GM19193 (cell line): ENCODE results near the gene NTN5.
A peak's percentile ranks its signal among the peaks of the same experiment; 100 is the strongest.

Experiments
- POLR2A ChIP-seq: IDR thresholded peaks from 4 replicates; pipeline ENCODE4 v1.6.1; 2011; ENCODE audit not compliant: insufficient read depth, insufficient read length; ENCODE audit errors: extremely low read depth

NTN5 gene

GRCh38 chr19:48672994-48673393 is at the start of gene NTN5:
Gene NTN5 (minus strand): TSS chr19:48673017. CDS start chr19:48670986, 2,031 bp downstream.
- no peak for TF ChIP-seq POLR2A

- TF ChIP-seq POLR2A = no peak
Measured at GRCh38 chr19:48722196-48722708, 49.4 kb upstream of the NTN5 start.

GRCh38 chr19:48720613-48721296 is 47.9 kb upstream of the NTN5 start:
- peak; percentile 49 for TF ChIP-seq POLR2A

- no peak for TF ChIP-seq POLR2A
Measured at GRCh38 chr19:48720251-48720612, 47.4 kb upstream of the NTN5 start.

GRCh38 chr19:48719263-48720171 is 46.7 kb upstream of the NTN5 start, which contains the start of gene MAMSTR:
Gene MAMSTR (minus strand): TSS chr19:48719725. CDS start chr19:48719031, 694 bp downstream.
- no peak for TF ChIP-seq POLR2A

- TF ChIP-seq POLR2A = no peak
Measured at GRCh38 chr19:48718711-48719231, 46.0 kb upstream of the NTN5 start.

DNA sequence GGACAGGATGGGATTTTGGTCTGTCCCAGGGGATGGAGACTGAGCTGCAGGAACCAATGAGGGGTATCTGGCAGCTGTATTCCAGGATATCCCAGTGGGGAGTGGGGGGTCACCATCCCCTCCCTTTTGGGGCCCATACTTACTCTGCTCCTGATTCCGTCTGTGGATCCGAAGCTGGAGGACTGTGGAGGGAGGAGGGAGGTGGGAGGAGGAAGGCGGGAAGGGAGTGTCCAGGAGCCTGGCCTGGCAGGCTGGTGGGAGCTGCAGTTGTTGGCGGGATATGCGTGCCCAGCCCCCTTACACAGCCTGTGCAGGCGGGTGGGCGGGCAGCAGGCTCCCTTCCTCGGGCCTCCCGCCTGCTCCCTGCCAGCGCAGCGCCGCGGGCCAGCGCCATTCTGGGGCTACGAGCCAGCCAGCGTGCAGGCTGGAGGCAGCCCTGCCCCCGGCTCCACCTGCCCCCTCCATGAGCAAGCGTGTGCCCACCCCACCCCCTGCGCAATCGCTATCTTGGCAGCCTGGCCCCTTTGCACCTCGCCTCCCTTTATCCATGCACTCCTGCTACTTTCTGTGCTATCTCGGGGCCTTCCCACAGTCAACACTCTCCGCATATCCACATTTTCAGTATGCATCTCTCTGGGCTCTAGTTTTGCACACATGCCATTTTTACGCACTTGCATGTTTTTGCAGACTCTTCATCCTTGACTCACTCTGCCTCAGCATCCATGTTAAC is 43.9 kb upstream of the NTN5 start:
- TF ChIP-seq POLR2A = no peak

DNA sequence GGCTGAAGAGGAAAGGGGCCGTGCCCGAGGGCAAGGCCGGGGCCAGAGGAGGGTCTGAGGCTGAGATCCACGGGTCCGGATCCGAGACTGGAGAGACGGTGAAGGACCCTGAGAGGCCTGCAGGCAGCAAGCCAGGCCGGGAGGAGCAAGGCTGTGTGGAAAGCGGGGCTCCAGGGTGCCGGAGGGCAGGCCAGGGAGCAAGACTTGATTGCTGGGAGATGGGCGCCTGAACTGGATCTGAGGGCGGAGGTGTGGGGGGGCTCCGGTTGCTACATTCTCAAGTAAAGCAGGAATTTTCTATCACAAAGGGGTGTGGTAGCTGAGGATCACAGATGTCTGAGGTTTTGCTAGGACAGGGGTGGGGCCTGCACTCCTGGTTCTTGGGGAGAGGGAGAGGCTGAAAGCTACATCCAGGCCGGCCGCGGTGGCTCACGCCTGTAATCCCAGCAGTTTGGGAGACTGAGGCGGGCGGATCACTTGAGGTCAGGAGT is 42.9 kb upstream of the NTN5 start:
- TF ChIP-seq POLR2A = no peak

GRCh38 chr19:48714759-48715675 is 42.2 kb upstream of the NTN5 start:
- TF ChIP-seq POLR2A = no peak

DNA sequence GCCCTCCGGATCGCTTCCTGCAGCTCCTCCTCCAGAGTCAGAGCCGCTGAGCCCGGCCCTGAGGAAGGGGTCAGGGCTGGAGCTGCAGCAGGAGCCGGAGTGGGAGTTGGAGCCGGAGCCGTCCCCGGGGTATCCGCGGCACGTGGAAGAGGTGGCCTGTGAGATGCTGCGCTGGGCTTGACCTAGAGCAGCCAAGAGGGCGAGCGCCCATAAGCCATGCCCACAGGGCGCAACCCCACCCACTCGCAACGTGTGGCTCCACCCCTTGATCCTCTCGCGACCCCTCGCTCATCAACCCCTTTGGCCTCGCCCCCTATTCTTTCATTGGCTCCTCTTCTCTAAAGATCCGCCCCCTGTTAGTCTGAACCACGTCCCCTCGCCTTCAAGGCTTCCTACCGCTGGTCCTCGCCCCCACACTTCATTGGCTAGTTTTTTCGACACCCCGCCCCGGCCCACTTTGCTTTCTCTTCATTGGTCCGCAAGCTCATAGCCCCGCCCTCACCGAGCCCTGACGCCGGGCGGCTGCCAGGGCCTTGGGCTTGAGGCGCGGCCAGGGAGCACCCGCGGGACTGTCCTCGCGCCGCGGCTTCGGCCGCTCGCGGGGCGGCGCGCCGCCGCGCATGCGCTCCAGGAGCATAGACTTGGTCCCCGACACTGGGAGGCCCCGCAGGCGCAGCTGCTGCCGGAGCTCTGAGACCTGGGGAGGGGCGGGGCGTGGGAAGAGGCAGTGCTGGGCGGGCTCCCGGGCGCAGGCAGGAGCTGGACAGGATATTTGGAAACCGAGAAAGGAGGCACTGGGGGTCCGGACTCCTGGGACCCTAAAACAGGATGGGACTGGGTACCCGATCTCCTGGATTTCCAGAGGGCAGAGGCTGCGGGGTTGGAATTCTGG is 41.3 kb upstream of the NTN5 start:
- TF ChIP-seq POLR2A = peak; percentile 52

DNA sequence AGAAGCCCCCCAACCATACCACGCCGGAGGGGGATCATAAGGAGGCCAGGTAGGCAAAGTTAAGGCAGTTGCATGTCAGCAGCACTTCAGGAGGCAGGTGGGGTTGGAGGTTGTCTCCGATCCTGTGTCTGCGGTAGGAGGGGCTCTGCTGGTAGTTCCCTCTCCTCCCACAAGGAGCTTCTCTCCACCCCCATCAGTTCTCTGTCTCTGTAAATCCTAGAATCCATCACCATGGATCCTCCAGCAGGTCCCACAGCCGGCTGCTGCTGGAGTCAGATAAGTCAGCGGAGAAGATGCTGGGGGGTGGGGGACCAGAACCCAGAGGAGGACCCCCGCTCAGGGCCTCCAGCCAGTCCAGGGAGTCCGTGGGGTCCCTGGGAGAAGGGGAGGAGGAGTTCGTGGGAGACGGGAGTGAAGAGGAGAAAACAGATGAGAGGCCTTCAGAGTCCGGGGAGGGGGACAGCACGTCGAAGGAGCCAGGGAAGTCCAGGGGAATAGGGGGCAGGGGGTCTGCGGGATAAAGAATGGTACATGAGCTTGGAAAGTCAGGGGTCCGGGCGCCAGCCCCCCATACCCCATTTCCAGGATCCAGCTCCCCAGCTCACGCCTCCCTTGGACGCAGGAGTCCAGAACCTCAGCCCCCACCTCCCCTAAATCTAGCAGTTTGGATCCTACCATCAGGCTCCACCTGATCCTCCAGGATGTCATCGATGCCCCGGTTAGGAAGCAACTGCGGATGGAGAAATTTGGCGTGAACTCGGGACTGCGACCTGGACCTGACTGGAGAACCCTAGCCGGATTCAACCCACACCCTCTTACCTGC is 40.4 kb upstream of the NTN5 start:
- no peak for TF ChIP-seq POLR2A
